H1 (cell line): ENCODE results near the gene ZNF652. TPM values are rescaled to one million over a fixed set of nuclear protein-coding genes. Genes with fewer than 3 reads are reported as not detected.

Experiments used
- CREB1 ChIP-seq: IDR thresholded peaks from 2 replicates; pipeline ENCODE4 v1.6.1; 2012; ENCODE audit warnings: inconsistent platforms
- JUN ChIP-seq: IDR thresholded peaks from 2 replicates; pipeline ENCODE4 v1.6.1; 2011; ENCODE audit warnings: low read depth, mild to moderate bottlenecking, improper control_type of control experiment, low read length
- SAP30 ChIP-seq: fragments of 300-600 bp; sonication (generic); IDR thresholded peaks from 2 replicates; pipeline ENCODE4 v1.7.1; 2012; ENCODE audit warnings: low read length, moderate library complexity, mild to moderate bottlenecking, inconsistent platforms; ENCODE audit not compliant: insufficient read depth, insufficient replicate concordance
- TAF7 ChIP-seq: optimal IDR thresholded peaks from 2 replicates; pipeline ENCODE3; 2011; ENCODE audit warnings: low read depth, mild to moderate bottlenecking, inconsistent platforms, low read length, moderate library complexity, borderline replicate concordance
- polyA plus RNA-seq, 7 experiments: library from polyadenylated mRNA; depleted of rRNA in 3 of 7; stranded (reverse) in 5 of 7; unstranded in 2 of 7; fragments of >200 nt in 5 of 7; fragments of 200-250 nt in 2 of 7; gene quantifications; 1 replicate in 5 of 7; 2 replicates in 1 of 7; 4 replicates in 1 of 7; pipeline versions ENCODE4 v1.2.1 to v1.2.3, GENCODE V29; 2011 to 2013; ENCODE audit warnings: missing spikeins in 2 of 7, mixed read lengths in 2 of 7
- total RNA-seq: library from RNA; stranded (reverse); fragmentation: NEBNext Ultra II Directional; extraction: Animal tissue kit (Norgen Biotek cat#: 25700); gene quantifications from 2 replicates; pipeline ENCODE4 v1.2.1, GENCODE V29; 2021
- TF ChIP-seq, protein P1 (sequence below): IDR thresholded peaks from 2 replicates; pipeline ENCODE4 v1.6.1; 2012; ENCODE audit warnings: inconsistent platforms

The ZNF652 gene
- total and polyA plus RNA-seq, 2 of the 8 experiments (the other 6 are each of a cell fraction or from before 2014, with no cell fraction given) = 13.5 to 39.6 TPM

DNA sequence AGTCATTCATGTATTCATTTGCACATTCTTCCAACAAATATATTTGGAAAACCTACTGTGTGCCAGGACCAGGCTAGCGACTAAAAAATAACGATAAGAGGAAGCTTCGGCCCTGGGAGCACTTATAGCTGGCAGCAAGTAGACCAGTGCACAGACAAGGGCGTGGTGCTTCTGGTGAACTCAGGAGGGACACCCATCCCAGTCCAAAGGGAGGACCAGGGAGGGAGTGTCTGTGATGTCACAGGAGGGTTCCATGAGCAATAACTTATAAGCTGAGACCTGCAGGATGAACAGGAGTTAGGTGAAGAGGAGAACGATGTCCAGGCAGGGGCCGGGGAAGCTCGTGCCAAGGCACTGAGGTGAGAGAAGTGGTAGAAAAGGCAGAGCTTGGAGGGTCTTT is 114.1 kb downstream of the ZNF652 start (continued):
- TF ChIP-seq, protein P1, sequence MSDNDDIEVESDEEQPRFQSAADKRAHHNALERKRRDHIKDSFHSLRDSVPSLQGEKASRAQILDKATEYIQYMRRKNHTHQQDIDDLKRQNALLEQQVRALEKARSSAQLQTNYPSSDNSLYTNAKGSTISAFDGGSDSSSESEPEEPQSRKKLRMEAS = no peak
- TF ChIP-seq JUN (no peak), TAF7 (no peak), CREB1 (no peak), SAP30 (no peak)
